ENCODE measurements around the gene ARID1A.

- TF ChIP-seq, protein P1, sequence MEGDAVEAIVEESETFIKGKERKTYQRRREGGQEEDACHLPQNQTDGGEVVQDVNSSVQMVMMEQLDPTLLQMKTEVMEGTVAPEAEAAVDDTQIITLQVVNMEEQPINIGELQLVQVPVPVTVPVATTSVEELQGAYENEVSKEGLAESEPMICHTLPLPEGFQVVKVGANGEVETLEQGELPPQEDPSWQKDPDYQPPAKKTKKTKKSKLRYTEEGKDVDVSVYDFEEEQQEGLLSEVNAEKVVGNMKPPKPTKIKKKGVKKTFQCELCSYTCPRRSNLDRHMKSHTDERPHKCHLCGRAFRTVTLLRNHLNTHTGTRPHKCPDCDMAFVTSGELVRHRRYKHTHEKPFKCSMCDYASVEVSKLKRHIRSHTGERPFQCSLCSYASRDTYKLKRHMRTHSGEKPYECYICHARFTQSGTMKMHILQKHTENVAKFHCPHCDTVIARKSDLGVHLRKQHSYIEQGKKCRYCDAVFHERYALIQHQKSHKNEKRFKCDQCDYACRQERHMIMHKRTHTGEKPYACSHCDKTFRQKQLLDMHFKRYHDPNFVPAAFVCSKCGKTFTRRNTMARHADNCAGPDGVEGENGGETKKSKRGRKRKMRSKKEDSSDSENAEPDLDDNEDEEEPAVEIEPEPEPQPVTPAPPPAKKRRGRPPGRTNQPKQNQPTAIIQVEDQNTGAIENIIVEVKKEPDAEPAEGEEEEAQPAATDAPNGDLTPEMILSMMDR (IDR thresholded peaks at IDR 0.05): no peak
- TF ChIP-seq POLR2AphosphoS5 (IDR thresholded peaks at IDR 0.05) (no peak), EP300 (IDR thresholded peaks at IDR 0.05) (no peak)
These were observed 97.1 kb downstream of the ARID1A start for GRCh38 chr1:26792924-26793323.

Measured in sigmoid colon (tissue), 4 donors.